Non-pigmented ciliary epithelial cell (primary cell): ENCODE results near the gene TRIM37.
"Not testable (repeated sequence)": the region's sequence is repeated elsewhere in the genome, so short reads cannot be mapped to it uniquely, and the experiment has no call there.

Experiments
- DNase-seq: peaks from one replicate; pipeline ENCODE4 v3.0.0-alpha.2; 2010; ENCODE audit warnings: low read depth

The TRIM37 gene, protein sequence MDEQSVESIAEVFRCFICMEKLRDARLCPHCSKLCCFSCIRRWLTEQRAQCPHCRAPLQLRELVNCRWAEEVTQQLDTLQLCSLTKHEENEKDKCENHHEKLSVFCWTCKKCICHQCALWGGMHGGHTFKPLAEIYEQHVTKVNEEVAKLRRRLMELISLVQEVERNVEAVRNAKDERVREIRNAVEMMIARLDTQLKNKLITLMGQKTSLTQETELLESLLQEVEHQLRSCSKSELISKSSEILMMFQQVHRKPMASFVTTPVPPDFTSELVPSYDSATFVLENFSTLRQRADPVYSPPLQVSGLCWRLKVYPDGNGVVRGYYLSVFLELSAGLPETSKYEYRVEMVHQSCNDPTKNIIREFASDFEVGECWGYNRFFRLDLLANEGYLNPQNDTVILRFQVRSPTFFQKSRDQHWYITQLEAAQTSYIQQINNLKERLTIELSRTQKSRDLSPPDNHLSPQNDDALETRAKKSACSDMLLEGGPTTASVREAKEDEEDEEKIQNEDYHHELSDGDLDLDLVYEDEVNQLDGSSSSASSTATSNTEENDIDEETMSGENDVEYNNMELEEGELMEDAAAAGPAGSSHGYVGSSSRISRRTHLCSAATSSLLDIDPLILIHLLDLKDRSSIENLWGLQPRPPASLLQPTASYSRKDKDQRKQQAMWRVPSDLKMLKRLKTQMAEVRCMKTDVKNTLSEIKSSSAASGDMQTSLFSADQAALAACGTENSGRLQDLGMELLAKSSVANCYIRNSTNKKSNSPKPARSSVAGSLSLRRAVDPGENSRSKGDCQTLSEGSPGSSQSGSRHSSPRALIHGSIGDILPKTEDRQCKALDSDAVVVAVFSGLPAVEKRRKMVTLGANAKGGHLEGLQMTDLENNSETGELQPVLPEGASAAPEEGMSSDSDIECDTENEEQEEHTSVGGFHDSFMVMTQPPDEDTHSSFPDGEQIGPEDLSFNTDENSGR

DNA sequence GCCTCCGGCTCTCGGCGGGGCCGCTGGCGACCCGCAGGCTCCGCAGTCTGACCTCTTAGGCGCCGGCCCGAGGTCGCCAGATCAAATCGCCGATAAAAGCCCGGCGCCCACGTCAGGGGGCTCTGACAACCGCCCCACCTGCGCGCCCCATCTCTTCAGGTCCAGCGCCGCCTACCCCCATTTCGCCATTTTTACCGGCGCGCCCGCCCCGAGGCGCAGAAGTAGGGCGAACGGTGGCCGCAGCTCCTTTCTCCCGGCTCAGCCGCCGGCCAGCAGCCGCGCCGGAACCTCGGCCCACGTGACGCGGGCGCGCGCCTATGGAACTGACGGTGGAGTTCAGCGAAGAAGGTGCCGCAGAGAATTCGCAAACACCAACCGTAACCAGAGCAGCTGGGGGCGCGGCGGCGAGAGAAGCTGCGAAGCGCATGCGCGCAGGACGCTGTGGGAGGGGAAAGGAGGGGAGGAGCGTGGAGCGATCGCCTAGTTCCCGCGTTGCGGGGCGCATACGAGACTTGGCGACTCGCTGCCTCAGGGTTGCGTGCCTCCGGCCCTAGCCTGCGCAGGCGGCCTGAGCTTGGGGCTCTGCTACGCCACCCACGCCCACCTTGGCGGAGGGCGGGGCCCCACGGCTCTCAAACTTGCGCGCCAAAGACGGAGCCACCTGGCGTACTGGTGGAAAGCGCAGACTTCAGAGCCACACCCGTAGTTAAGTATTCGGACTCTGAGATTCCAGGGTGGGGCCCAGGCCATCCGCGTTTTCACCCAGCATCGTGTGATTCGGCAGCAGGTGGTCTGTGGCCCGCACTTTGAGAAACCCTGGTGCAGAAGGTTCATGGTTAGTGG is at the start of gene TRIM37:
TRIM37 (minus strand) TSS at position 418 of the 843 bp plus-strand sequence. CDS start 419 bp downstream, outside the sequence.
- DNase-seq: peak; percentile 93

DNA sequence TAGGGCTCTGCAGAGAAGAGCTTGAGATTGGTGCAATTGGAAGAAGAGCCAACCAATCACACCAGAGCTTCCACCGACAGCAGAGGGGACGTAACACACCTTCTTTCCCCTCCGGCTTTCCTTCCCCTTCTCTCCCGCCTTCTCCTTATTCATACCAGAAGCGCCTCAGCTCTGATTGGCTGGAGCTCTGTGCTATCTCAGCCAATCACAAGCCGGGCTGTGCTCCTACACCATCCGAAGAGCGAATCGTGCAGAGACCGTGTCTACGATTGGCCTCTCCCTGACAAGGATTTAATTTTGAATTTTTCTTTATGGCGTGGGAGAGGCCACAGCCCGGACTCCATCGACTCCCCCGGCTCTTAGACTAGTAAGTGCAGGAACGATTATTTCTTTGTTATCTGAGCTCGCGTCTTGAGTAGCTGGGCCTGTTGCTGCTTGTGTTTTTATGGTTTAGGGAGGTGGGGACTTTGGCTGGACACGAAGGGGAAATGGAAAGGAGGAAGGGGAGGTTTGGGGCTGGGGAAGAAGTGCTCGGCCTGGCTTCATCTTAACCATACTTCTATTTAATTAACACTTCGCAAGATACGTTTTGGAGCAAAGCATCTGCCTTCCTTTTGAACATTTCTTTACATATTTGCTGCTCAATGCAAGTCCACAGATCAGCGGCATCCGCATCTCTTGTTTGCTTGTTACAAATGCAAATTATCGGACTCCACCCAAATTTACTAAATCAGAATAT is 48.9 kb upstream of the TRIM37 start, which contains the start of gene PRR11:
PRR11 (plus strand) TSS at position 308 of the 739 bp plus-strand sequence. CDS start 14,007 bp downstream, outside the sequence.
- no peak for DNase-seq

DNA sequence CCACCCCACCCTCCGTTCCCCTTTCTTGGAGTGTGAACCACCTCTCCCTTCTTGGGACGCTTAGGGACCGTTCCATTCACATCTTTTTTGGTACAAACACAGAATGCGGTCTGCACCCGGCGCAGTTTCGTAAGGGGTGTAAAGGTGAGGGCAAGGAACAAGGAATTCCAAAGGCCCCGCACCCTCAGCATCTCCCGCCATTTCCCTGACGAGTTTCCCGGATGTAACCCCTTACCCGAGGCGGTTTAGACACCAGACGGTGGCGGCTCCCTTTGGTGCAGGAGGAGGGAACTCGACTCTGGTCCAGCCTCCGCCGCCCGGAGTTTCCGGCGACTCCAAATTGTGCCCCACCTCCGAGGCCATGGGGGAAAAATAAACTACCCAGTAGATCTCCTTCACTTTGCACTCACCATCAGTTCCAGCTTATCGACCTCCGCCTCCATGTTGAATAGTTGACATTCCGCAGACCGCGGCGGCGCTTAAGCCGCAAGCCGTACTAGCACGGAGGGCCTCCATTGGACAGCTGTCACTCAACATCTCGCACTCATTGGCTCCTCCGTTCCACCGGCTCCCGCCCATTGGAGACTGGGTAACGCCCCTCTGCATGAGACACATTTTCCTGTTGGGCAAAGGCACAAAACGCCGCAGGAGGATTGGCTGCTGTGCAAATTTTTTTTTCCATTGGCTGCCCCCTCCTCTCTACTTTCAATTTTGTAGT is 48.2 kb upstream of the TRIM37 start, which contains the start of gene SKA2:
SKA2 (minus strand) TSS at position 466 of the 718 bp plus-strand sequence; CDS start at position 443, 23 bp downstream.
- peak; percentile 100 for DNase-seq

DNA sequence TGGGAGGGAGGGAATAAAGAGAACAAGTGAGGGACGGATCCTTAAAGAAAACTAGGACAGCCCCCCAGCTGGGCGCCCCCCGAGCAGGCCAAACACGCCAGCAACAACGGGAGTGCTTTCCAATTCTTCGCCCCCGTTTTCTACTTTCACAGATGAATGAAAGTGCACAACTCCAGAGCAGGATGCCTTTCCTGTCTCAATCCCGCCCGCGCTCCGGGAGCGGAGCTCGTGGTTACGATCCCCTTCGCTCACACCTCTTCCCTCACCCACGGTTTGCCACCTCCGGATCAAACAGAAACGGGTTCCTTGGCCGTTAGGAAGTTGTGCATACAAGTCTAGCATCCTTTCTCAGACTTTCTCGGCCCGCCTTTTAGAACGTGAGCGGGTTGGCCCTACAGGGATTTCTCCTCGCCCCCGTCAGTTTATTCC is 47.6 kb upstream of the TRIM37 start:
- DNase-seq: no peak

DNA sequence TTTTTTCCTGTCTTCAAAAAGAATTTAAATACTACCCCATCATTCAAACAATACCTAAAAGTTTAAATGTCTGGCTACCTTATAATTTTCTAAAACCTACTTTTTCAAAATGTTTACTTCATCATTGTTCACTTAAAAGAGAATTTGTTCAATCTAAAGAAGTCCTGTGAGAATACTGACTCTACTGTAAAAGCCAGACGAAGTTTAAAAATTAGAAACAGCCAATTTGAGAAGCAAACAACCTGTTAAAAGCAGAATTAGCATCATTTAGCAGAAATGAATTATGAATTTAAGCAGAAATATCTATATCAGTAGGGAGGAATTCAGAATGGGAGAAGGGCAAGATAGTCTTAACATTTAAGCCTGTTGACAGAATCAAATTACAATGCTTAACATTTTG is 46.2 kb upstream of the TRIM37 start:
- DNase-seq: no peak

DNA sequence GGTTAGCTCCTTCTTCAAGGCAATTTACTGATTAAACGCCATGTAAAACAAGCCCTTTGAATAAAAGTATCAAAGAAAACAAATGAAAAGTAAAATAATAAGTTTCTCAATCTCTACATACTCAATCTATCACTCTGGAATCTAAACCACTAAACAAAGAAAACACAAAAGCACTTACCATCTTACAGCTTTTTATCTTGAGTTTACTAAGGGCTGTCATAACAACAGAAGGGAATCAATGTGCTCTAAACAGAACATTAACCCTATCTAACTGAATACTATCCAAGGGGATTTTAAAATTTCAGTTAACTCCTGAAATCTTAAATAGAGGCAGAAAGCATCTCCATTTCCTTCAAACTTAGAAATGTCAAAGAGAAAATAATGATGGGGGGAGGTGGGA is 44.9 kb upstream of the TRIM37 start:
- no peak for DNase-seq

DNA sequence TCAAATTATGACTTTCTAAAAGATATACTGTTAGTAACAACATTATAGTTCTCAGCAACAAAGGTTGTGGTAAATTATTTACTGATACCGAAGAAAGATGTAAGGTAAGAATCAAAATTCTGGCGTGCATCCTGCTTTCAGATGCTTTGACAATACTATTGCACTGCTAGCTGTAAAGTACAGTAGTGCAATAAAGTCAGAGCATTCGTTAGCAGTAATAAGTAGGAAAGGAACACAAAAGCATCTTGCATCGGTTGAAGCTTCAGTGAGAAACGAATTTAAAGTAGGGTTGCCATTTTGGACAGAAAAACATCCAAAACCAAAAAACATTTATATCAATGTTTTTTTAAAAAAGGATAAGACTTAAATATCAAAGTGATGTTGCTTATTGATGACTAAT is 44.3 kb upstream of the TRIM37 start:
- DNase-seq: no peak

DNA sequence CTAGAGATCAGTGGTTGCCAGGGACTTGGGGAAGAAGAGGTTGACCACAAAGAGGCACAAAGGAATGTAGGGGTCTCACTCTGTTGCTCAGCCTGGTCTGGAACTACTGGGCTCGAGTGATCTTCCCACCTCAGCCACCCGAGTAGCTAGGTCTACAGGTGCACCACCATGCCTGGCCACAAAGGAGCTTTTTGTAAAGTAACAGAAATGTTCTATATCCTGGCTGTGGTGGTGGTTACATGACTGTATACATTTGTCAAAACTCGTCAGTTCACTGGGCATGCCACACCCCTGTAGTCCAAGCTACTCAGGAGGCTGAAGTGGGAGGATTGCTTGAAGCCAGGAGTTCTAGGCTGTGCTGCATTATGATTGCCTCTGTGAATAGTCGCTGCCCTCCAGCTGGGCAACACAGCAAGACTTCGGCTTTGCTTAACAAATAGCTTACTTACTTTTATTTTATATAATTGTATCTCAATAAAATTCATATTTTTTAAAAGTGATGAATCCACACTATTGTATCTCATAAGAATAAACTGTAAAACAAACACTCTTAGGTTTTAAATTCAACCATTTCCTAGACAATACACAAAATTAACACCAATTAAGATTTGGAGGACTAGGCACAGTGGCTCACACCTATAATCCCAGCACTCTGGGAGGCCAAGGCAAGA is 43.3 kb upstream of the TRIM37 start:
- DNase-seq: no peak

DNA sequence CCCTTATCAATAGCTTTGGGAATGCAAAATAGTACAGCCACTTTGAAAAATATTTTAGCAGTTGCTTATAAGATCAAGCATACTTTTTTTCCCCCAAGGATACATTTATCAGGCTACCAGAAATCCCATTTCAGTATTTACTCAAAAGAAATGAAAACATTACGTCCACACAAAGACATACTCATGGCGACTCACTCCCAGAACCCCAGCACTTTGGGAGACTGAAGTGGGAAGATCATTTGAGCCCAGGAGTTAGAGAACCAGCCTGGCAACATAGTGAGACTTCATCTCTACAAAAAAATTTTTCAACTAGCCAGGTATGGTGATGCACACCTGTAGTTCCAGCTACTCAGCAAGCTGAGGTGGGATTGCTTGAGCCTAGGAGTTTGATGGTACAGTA is 42.4 kb upstream of the TRIM37 start:
- no peak for DNase-seq

DNA sequence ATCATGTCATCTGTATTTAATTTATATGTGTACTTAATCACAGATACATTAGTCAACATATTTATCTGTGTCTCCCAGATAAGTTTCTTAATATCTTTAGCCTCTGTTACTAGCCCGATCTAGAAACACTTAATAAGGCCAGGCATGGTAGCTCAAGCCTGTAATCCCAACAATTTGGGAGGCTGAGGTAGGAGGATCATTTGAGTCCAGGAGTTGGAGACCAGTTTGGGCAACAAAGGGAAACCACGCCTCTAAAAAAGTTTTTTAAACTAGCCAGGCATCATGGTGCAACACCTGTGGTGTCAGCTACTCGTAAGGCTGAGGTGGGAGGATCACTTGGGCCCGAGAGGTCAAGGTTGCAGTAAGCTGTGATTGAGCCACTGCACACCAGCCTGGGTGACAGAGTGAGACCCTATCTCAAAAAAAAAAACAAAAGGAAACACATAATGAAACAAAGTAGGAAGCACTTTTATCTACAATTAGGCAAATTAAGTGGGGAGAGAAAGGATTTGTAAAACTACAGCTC is 39.0 kb upstream of the TRIM37 start:
- no peak for DNase-seq

DNA sequence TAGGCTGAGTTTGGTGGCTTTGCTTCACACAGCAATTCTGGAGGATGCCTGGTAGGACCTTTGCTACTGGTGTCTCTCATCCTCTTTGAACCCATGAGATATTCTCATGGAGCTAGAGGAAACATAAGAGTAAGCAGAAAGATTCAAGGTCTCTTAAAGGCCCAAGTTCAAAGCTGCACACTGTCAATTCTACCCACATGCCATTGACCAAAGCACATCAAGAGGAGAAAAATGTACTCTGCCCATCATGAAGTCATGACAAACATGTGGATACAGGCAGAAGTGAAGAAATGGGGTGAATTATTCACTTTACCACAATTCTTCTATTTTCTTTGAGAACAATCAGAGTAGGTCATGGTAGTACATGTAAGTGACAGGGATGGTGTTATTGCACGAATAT is 35.2 kb upstream of the TRIM37 start:
- no peak for DNase-seq

DNA sequence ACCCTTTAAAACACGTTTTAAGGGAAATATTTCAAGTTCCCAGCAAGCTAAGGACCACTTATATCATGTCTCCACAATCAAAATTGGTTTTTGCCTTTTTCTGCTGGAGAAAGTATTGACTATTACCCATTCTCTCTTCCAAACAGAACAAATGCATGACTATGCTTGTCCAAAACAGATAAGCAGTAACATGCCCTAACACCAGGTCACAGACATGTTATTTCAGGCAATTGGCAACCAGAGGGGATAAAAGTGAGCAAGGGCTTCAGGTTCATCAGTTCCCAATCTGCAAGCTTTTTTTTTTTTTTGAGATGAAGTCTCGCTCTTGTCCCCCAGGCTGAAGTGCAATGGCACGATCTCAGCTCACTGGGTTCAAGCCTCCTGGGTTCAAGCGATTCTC is 33.3 kb upstream of the TRIM37 start:
- no peak for DNase-seq

DNA sequence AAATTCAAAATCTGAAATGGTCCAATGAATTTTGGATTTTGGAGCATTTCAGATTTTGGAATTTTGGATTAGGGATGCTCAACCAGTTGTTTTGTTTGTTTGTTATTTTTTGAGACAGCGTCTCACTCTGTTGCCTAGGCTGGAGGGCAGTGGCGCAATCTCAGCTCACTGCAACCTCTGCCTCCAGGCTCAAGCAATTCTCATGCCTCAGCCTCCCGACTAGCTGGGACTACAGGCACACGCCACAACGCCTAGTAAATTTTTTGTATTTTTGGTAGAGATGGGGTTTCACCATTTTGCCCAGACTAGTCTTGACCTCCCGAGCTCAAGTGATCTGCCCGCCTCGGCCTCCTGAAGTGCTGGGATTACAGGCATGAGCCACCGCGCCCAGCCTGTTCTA is 31.7 kb upstream of the TRIM37 start:
- DNase-seq: not testable (repeated sequence)

DNA sequence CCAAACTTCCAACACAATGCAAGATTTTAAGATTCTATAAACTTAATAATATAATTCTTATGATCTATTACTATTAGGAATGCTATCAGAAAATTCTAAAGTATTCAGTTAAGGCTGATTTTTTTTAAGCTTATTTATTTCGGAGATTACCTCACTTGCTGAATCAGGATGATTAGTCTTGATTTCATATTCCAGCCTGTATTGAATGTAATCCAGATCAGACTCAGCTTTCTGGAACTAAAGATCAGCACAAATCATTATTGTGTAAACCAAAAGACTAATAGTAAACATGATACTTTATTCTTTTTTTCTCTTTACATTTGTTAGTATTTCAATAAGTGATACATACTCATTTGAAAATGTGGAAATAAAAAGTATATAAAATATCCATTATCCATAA is 24.5 kb upstream of the TRIM37 start:
- no peak for DNase-seq

DNA sequence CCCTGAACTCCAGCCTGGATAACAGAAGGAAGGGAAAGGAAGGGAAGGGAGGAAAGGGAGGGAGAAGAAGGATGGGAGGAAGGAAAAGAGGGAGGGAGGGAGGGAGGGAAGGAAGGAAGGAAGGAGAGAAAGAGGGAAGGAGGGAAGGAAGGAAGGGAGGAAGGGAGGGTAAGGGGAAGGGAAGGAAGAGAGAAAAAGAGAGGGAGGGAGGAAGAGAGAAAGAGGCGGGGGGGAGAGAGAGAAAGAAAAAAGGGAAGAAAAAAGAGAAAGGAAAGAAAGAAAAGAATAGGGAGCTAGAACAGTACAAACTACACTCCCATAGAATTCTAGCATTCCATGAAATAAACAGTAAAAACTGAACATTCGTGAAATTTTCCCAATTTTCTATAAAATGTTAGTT is 23.1 kb upstream of the TRIM37 start:
- DNase-seq: no peak

DNA sequence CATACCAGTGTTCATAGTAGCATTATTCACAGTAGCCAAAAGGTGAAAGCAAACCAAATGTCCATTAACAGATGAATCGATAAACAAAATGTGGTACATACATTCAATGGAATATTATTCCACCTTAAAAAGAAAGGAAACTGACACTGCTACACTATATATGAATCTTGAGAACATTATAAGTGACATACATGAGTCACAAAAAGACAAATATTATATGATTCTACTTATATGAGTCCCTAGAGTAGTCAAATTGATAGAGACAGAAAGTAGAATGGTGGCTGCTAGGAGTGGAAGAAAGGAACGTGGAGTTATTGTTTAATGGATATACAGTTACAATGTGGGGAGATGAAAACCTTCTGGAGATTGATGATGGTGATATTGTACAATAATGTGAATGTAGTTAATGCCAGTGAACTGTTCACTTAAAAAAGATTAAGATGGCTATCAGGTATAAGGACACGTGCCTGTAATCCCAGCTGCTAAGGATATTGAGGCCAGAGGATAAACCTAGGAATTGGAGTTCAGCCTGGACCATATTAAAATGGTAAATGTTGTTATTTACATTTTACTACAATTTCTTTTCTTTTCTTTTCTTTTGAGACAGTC is 20.2 kb upstream of the TRIM37 start:
- no peak for DNase-seq

DNA sequence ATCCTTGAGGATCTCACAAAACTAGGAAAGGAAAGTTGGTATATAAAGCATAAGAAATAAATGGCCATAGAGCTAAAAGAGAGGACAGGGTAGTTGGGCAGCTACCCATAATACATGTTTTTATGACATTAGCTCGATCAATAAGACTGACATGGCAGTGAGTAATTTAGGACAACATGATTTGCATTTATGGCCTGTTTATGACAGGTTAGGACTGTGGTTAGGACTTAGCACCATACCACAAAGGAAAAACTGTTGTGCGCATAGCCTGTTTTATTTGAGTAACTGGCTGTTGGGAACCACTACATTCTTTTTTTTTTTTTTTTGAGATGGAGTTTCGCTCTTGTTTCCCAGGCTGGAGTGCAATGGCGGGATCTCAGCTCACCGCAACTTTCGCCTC is 18.0 kb upstream of the TRIM37 start:
- DNase-seq: no peak

DNA sequence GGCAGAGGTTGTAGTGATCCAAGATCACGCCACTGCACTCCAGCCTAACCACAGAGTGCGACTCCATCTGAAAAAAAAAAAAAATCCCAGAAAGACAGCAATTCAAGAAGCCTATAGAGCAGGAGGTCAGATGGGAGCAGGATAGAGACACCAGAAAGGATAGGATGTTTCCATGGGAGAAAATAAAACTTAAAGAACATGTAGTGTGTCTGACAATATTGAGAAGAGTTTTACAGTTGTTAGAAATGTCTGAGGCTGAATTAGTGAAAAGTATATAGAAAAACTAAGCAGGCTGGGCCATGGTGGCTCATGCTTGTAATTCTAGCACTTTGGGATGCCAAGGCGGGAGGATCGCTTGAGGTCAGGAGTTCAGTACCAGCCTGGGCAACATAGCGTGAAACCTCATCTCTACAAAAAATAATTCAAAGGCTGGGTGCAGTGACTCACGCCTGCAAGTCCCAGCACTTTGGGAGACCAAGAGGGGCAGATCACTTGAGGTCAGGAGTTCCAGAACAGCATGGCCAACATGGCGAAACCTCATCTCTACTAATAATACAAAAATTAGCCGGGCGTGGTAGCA is 15.3 kb upstream of the TRIM37 start:
- no peak for DNase-seq

DNA sequence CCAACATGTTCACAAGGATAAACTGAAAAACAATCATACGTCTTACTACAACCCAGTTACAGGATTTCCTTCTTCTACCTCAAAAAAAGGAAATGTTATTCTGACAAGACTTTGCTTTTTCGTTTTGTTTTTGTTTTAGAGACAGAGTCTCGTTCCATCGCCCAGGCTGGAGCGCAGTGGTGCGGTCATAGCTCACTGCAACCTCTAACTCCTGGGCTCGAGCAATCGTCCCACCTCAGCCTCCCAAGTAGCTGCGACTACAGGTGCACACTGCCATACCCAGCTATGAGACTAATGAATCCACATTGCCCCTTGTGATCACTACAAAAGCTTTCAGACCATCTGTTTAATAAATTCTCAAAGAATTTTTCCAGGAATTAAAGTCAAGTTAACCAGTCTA is 8.8 kb upstream of the TRIM37 start:
- DNase-seq: no peak
